Bronchial epithelial cell (primary cell): ENCODE results near the gene STEAP2. TPM values are rescaled to one million over a fixed set of nuclear protein-coding genes. Genes with fewer than 3 reads are reported as not detected.
"Not testable (repeated sequence)": the region's sequence is repeated elsewhere in the genome, so short reads cannot be mapped to it uniquely, and the experiment has no call there.

ENCODE experiments used
- DNase-seq: peaks from one replicate; pipeline ENCODE4 v3.0.0-alpha.2; 2010; ENCODE audit warnings: low read depth
- FAIRE-seq: peaks from 2 replicates; lab custom pipeline; 2011; peaks lifted over from hg19 to GRCh38; lab: Jason Lieb, UNC
- H3K27me3 ChIP-seq: 2 replicates; pipeline ENCODE4 v1.5.1; 2011; ENCODE audit warnings: low read length; ENCODE audit not compliant: control insufficient read depth, insufficient read depth
- H3K36me3 ChIP-seq: 2 replicates; pipeline ENCODE4 v1.5.1; 2011; ENCODE audit warnings: low read length; ENCODE audit not compliant: control insufficient read depth, insufficient read depth
- H3K4me3 ChIP-seq: 2 replicates; pipeline ENCODE4 v1.5.1; 2011; ENCODE audit warnings: mild to moderate bottlenecking, low read depth, low read length, control low read depth
- CTCF ChIP-seq: IDR thresholded peaks from 2 replicates; pipeline ENCODE4 v1.5.1; 2011; ENCODE audit warnings: mild to moderate bottlenecking, moderate library complexity, low read length, control low read depth, inconsistent platforms; ENCODE audit not compliant: insufficient read depth, severe bottlenecking
- total RNA-seq: library from RNA; depleted of rRNA; stranded (reverse); fragments of >200 nt; gene quantifications from 2 replicates; pipeline ENCODE4 v1.2.1, GENCODE V29; 2014

The STEAP2 gene
- total RNA-seq, 1 donor from 2014 or later: 3.9 TPM

- no peak overlapping the region for H3K4me3 ChIP-seq
- TF ChIP-seq CTCF: no peak
- no peak for FAIRE-seq
- no peak for DNase-seq
- no peaks in the 10 kb centered on the region for H3K27me3 ChIP-seq
- no peaks in the 10 kb centered on the region for H3K36me3 ChIP-seq
Measured at GRCh38 chr7:90248706-90249105, 37.2 kb downstream of the STEAP2 start.

GRCh38 chr7:90250601-90251303, 39.2 kb downstream of the STEAP2 start:
- Histone ChIP-seq H3K4me3 (no peak overlapping the region), H3K27me3 (no peaks in the 10 kb centered on the region), H3K36me3 (no peaks in the 10 kb centered on the region)
- no peak for TF ChIP-seq CTCF
- DNase-seq (no peak), FAIRE-seq (no peak)

- FAIRE-seq (no peak), DNase-seq (no peak)
- no peak for TF ChIP-seq CTCF
- Histone ChIP-seq H3K27me3 (no peaks in the 10 kb centered on the region), H3K36me3 (no peaks in the 10 kb centered on the region), H3K4me3 (no peak overlapping the region)
Measured at GRCh38 chr7:90251304-90251635, 39.7 kb downstream of the STEAP2 start.

- not testable (repeated sequence) for FAIRE-seq, H3K36me3 ChIP-seq, H3K27me3 ChIP-seq, H3K4me3 ChIP-seq, DNase-seq
Measured at GRCh38 chr7:90256011-90256410, 44.5 kb downstream of the STEAP2 start.

- no peaks in the 10 kb centered on the region for H3K36me3 ChIP-seq
- no peaks in the 10 kb centered on the region for H3K27me3 ChIP-seq
- DNase-seq: no peak
- no peak for TF ChIP-seq CTCF
- FAIRE-seq: no peak
- H3K4me3 ChIP-seq: no peak overlapping the region
Measured at GRCh38 chr7:90256778-90257177, 45.2 kb downstream of the STEAP2 start.

GRCh38 chr7:90261441-90261840, 49.9 kb downstream of the STEAP2 start:
- DNase-seq: no peak

More at GRCh38 chr7:90261441-90261840, 49.9 kb downstream of the STEAP2 start:
- FAIRE-seq: no peak
- no peaks in the 10 kb centered on the region for H3K36me3 ChIP-seq
- no peaks in the 10 kb centered on the region for H3K27me3 ChIP-seq
- TF ChIP-seq CTCF: no peak
- H3K4me3 ChIP-seq: no peak overlapping the region
